HG03039 (cell line): ENCODE results near the gene TCN2.
"Not testable (repeated sequence)": the region's sequence is repeated elsewhere in the genome, so short reads cannot be mapped to it uniquely, and the experiment has no call there.

Experiments used
- ATAC-seq: cut with Tn5 transposase; IDR thresholded peaks from one replicate; pipeline ENCODE4 v1.9.1; 2021; ENCODE audit warnings: mild to moderate bottlenecking, moderate library complexity; ENCODE audit not compliant: unreplicated experiment

Gene TCN2

GRCh38 chr22:30609260-30610185, 2.5 kb downstream of the TCN2 start:
- no peak for ATAC-seq

GRCh38 chr22:30610299-30610698, 3.3 kb downstream of the TCN2 start:
- no peak for ATAC-seq

- ATAC-seq = no peak
Measured at GRCh38 chr22:30611197-30611596, 4.2 kb downstream of the TCN2 start.

GRCh38 chr22:30612789-30613188, 5.8 kb downstream of the TCN2 start:
- ATAC-seq = no peak

GRCh38 chr22:30614268-30614667, 7.3 kb downstream of the TCN2 start:
- ATAC-seq = no peak

GRCh38 chr22:30614879-30615278, 7.9 kb downstream of the TCN2 start:
- no peak for ATAC-seq

GRCh38 chr22:30615543-30615954, 8.6 kb downstream of the TCN2 start:
- ATAC-seq = no peak

- no peak for ATAC-seq
Measured at GRCh38 chr22:30617819-30618218, 10.8 kb downstream of the TCN2 start.

GRCh38 chr22:30619909-30620308, 12.9 kb downstream of the TCN2 start:
- ATAC-seq = not testable (repeated sequence)

GRCh38 chr22:30626413-30626812, 19.4 kb downstream of the TCN2 start:
- no peak for ATAC-seq

- ATAC-seq = no peak
Measured at GRCh38 chr22:30627471-30627870, 20.5 kb downstream of the TCN2 start.

- ATAC-seq = no peak
Measured at GRCh38 chr22:30628491-30628890, 21.5 kb downstream of the TCN2 start.

GRCh38 chr22:30631469-30631868, 24.5 kb downstream of the TCN2 start:
- ATAC-seq = not testable (repeated sequence)

- ATAC-seq = peak; percentile 42
Measured at GRCh38 chr22:30634471-30635233, 27.7 kb downstream of the TCN2 start.

- peak; percentile 73 for ATAC-seq
Measured at GRCh38 chr22:30635273-30636225, 28.6 kb downstream of the TCN2 start, which contains the start of gene SLC35E4. Gene SLC35E4, plus strand, starts transcription at chr22:30635781. Its CDS starts 670 bp downstream, at chr22:30636451.

GRCh38 chr22:30636226-30637077, 29.5 kb downstream of the TCN2 start:
- ATAC-seq = no peak

- no peak for ATAC-seq
Measured at GRCh38 chr22:30637701-30638114, 30.7 kb downstream of the TCN2 start.

GRCh38 chr22:30640361-30640760, 33.4 kb downstream of the TCN2 start:
- no peak for ATAC-seq

GRCh38 chr22:30640839-30641430, 34.0 kb downstream of the TCN2 start:
- ATAC-seq = no peak
